RWPE1 (cell line): ENCODE measurements around the gene ICAM3.
A peak's percentile ranks its signal among the peaks of the same experiment; 100 is the strongest.

Experiments used
- CTCF ChIA-PET: fragments of 350-600 bp; sonication (Branson Sonifier 250); formaldehyde crosslinking; extraction: SDS; loops from one replicate; lab custom pipeline; 2021; lab: Yijun Ruan, JAX
- POLR2A ChIA-PET: fragments of 400-600 bp; formaldehyde crosslinking; extraction: SDS; loops from one replicate; lab custom pipeline; 2020; ENCODE audit warnings: antibody characterized with exemption; ENCODE audit not compliant: low non-redundant PET; lab: Yijun Ruan, JAX
- DNase-seq: peaks from one replicate; pipeline ENCODE4 v3.0.0; 2012; ENCODE audit warnings: low spot score
- H3K27ac ChIP-seq: fragments of 450-650 bp; 2 replicates; pipeline ENCODE4 v1.5.1; 2017
- TF ChIP-seq, protein P1 (sequence below): fragments of 450-650 bp; conservative IDR thresholded peaks from 2 replicates; pipeline ENCODE4 v1.5.1; 2017; ENCODE audit warnings: low read depth, mild to moderate bottlenecking

The ICAM3 gene

DNA sequence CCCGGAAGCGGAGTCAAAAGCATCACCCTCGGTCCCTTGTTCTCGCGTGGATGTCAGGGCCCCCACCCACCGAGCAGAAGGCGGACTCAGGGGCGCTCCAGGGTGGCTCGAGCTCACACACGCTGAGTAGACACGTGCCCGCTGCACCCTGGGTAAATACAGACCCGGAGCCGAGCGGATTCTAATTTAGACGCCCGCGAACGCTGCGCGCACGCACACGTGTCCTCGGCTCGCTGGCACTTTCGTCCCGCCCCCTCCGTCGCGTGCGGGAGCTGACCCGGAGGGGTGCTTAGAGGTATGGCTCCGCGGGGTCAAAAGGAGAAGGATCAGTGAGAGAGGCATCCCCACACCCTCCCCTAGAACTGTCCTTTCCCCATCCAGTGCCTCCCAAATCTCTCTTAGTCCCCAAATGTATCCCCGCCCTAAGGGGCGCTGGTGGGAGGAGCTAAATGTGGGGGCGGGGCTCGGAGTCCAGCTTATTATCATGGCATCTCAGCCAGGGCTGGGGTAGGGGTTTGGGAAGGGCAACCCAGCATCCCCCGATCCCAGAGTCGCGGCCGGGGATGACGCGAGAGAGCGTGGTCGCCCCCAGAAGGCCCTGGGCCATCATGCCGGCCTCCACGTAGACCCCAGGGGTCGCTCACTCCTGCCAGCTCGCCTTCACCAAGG lies 50.1 kb downstream of the ICAM3 start:
- ChIA-PET CTCF (interaction anchor here (0.6 to 1.7 kb wide), 7 partner anchors 19 to 147 kb away, joined by 3 to 11 read pairs (median 5); partner anchors contain the start of gene ICAM1), POLR2A (interaction anchor here (0.6 to 2.5 kb wide), 5 partner anchors 9 to 547 kb away, joined by 3 to 15 read pairs (median 5); partner anchors contain the start of genes ICAM1, TMED1 and TYK2)
- DNase-seq: peak; percentile 79
- TF ChIP-seq, protein P1, sequence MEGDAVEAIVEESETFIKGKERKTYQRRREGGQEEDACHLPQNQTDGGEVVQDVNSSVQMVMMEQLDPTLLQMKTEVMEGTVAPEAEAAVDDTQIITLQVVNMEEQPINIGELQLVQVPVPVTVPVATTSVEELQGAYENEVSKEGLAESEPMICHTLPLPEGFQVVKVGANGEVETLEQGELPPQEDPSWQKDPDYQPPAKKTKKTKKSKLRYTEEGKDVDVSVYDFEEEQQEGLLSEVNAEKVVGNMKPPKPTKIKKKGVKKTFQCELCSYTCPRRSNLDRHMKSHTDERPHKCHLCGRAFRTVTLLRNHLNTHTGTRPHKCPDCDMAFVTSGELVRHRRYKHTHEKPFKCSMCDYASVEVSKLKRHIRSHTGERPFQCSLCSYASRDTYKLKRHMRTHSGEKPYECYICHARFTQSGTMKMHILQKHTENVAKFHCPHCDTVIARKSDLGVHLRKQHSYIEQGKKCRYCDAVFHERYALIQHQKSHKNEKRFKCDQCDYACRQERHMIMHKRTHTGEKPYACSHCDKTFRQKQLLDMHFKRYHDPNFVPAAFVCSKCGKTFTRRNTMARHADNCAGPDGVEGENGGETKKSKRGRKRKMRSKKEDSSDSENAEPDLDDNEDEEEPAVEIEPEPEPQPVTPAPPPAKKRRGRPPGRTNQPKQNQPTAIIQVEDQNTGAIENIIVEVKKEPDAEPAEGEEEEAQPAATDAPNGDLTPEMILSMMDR: no peak
- peak overlapping the region; percentile 93 for H3K27ac ChIP-seq

DNA sequence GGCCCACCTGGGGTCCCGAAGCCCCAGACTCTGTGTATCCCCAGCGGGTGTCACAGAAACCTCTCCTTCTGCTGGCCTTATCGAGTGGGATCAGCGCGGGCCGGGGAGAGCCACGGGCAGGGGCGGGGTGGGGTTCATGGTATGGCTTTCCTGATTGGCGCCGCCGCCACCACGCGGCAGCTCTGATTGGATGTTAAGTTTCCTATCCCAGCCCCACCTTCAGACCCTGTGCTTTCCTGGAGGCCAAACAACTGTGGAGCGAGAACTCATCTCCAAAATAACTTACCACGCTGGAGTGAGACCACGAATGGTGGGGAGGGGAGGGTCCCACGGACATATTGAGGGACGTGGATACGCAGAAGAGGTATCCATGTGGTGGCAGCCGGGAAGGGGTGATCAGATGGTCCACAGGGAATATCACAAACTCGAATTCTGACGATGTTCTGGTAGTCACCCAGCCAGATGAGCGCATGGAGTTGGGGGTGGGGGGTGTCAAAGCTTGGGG lies 50.7 kb downstream of the ICAM3 start:
- ChIA-PET CTCF (interaction anchor here (0.6 to 1.2 kb wide), 4 partner anchors 18 to 32 kb away, joined by 3 to 5 read pairs (median 4); partner anchors contain the start of gene ICAM1), POLR2A (interaction anchor here (2.5 kb wide), 1 partner anchor 18 kb away, joined by 15 read pairs; the partner anchor contains the start of gene ICAM1)
- TF ChIP-seq, protein P1: no peak
- H3K27ac ChIP-seq: peak overlapping the region; percentile 93
- DNase-seq: peak; percentile 94

DNA sequence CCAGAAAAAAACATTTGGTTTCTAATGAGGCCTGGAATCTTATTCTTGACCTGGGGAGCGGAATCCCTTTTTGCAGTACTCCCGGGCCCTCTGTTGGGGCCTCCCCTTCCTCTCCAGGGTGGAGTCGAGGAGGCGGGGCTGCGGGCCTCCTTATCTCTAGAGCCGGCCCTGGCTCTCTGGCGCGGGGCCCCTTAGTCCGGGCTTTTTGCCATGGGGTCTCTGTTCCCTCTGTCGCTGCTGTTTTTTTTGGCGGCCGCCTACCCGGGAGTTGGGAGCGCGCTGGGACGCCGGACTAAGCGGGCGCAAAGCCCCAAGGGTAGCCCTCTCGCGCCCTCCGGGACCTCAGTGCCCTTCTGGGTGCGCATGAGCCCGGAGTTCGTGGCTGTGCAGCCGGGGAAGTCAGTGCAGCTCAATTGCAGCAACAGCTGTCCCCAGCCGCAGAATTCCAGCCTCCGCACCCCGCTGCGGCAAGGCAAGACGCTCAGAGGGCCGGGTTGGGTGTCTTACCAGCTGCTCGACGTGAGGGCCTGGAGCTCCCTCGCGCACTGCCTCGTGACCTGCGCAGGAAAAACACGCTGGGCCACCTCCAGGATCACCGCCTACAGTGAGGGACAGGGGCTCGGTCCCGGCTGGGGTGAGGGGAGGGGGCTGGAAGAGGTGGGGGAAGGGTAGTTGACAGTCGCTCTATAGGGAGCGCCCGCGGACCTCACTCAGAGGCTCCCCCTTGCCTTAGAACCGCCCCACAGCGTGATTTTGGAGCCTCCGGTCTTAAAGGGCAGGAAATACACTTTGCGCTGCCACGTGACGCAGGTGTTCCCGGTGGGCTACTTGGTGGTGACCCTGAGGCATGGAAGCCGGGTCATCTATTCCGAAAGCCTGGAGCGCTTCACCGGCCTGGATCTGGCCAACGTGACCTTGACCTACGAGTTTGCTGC lies 52.4 kb downstream of the ICAM3 start, which contains the start of gene ICAM4:
ICAM4 (plus strand) TSS at position 153 of the 935 bp plus-strand sequence; CDS start at position 211, 58 bp downstream.
- H3K27ac ChIP-seq: peak within 1 kb of the TSS; percentile 93
- DNase-seq: no peak
- CTCF ChIA-PET: interaction anchor here (1.4 kb wide), 1 partner anchor 28 kb away, joined by 3 read pairs; no protein-coding TSS in a partner anchor
- POLR2A ChIA-PET: interaction anchor here (1.5 kb wide), 1 partner anchor 16 kb away, joined by 7 read pairs; the partner anchor contains the start of gene ICAM1
- TF ChIP-seq, protein P1: no peak

DNA sequence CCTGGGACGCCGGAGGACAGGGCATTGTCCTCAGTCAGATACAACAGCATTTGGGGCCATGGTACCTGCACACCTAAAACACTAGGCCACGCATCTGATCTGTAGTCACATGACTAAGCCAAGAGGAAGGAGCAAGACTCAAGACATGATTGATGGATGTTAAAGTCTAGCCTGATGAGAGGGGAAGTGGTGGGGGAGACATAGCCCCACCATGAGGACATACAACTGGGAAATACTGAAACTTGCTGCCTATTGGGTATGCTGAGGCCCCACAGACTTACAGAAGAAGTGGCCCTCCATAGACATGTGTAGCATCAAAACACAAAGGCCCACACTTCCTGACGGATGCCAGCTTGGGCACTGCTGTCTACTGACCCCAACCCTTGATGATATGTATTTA lies 54.0 kb downstream of the ICAM3 start:
- POLR2A ChIA-PET: interaction anchor here (0.6 to 1.5 kb wide), 3 partner anchors 12 to 30 kb away, joined by 3 to 7 read pairs (median 4); partner anchors contain the start of gene ICAM1
- CTCF ChIA-PET: interaction anchor here (0.6 to 2.0 kb wide), 4 partner anchors 11 to 27 kb away, joined by 3 to 4 read pairs (median 4); no protein-coding TSS in a partner anchor
- H3K27ac ChIP-seq: peak overlapping the region; percentile 93
- TF ChIP-seq, protein P1: no peak
- DNase-seq: no peak

DNA sequence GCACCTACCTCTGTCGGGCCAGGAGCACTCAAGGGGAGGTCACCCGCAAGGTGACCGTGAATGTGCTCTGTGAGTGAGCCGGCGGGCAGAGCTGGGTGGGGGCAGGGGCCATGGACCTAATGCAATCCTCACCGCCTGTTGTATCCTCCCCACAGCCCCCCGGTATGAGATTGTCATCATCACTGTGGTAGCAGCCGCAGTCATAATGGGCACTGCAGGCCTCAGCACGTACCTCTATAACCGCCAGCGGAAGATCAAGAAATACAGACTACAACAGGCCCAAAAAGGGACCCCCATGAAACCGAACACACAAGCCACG lies 54.5 kb downstream of the ICAM3 start:
- POLR2A ChIA-PET: no interaction called here
- TF ChIP-seq, protein P1: no peak
- peak overlapping the region; percentile 93 for H3K27ac ChIP-seq
- no peak for DNase-seq
- CTCF ChIA-PET: interaction anchor here (1.2 to 2.0 kb wide), 2 partner anchors 15 to 26 kb away, joined by 4 read pairs; no protein-coding TSS in a partner anchor
